PC-3 (cell line): Measurements from ENCODE around the gene MT1M. TPM values are rescaled to one million over a fixed set of nuclear protein-coding genes. Genes with fewer than 3 reads are reported as not detected.

ENCODE experiments used
- ATAC-seq: fragments of 200-7000 bp; cut with Tn5 transposase; 2 replicates; pipeline ENCODE4 v1.9.1; 2020; ENCODE audit warnings: mild to moderate bottlenecking, moderate library complexity
- BruUV-seq: library from RNA; stranded (reverse); fragments of 400-500 nt; replicated peaks from 2 replicates; lab custom pipeline; 2021; lab: Mats Ljungman, UMichigan
- CTCF ChIA-PET: fragments of 300-600 bp; sonication (Branson Sonifier 250); formaldehyde crosslinking; loops from one replicate; lab custom pipeline; 2022; ENCODE audit warnings: antibody characterized with exemption; lab: Charles Lee
- POLR2A ChIA-PET: fragments of 300-600 bp; sonication (Branson Sonifier 250); formaldehyde crosslinking; loops from one replicate; lab custom pipeline; 2022; ENCODE audit warnings: antibody characterized with exemption; ENCODE audit not compliant: unreplicated experiment; lab: Charles Lee
- DNase-seq: peaks from one replicate; pipeline ENCODE4 v3.0.0-alpha.2; 2015
- H2AFZ ChIP-seq: fragments of 300-600 bp; sonication (generic); 2 replicates; pipeline ENCODE4 v1.6.0; 2016; ENCODE audit warnings: antibody characterized with exemption, low read length
- H3F3A ChIP-seq: fragments of 300-600 bp; sonication (generic); one replicate; pipeline ENCODE4 v1.6.0; 2017; ENCODE audit warnings: antibody characterized with exemption, low read length, control low read depth, mild to moderate bottlenecking; ENCODE audit not compliant: unreplicated experiment
- H3K27ac ChIP-seq: fragments of 300-600 bp; sonication (generic); 2 replicates; pipeline ENCODE4 v1.5.1; 2016; ENCODE audit warnings: mild to moderate bottlenecking, low read length
- H3K27me3 ChIP-seq: fragments of 300-600 bp; sonication (generic); 2 replicates; pipeline ENCODE4 v1.6.1; 2016; ENCODE audit warnings: low read length, mixed read lengths
- H3K36me3 ChIP-seq: fragments of 300-600 bp; sonication (generic); 2 replicates; pipeline ENCODE4 v1.6.1; 2016; ENCODE audit warnings: low read depth, mixed run types, low read length, mixed read lengths
- H3K4me1 ChIP-seq: fragments of 300-600 bp; sonication (generic); 2 replicates; pipeline ENCODE4 v1.5.1; 2016; ENCODE audit warnings: low read length; ENCODE audit not compliant: insufficient read depth
- H3K4me2 ChIP-seq: fragments of 300-600 bp; sonication (generic); 2 replicates; pipeline ENCODE4 v1.6.0; 2016; ENCODE audit warnings: low read length
- H3K4me3 ChIP-seq: fragments of 300-600 bp; sonication (generic); 2 replicates; pipeline ENCODE4 v1.5.1; 2016; ENCODE audit warnings: mild to moderate bottlenecking, low read length, mixed read lengths
- H3K79me2 ChIP-seq: fragments of 300-600 bp; sonication (generic); 2 replicates; pipeline ENCODE4 v1.6.1; 2017; ENCODE audit warnings: low read length, mixed read lengths
- H3K9ac ChIP-seq: fragments of 300-600 bp; sonication (generic); 2 replicates; pipeline ENCODE4 v1.6.0; 2016; ENCODE audit warnings: mild to moderate bottlenecking, low read length
- H3K9me2 ChIP-seq: fragments of 300-600 bp; sonication (generic); replicated peaks from 2 replicates; pipeline ENCODE4 v1.6.1; 2016; ENCODE audit warnings: mixed run types, low read length, mixed read lengths
- H3K9me3 ChIP-seq: fragments of 300-600 bp; sonication (generic); 2 replicates; pipeline ENCODE4 v1.6.1; 2016; ENCODE audit warnings: low read length, mixed read lengths
- H4K20me1 ChIP-seq: fragments of 300-600 bp; sonication (generic); 2 replicates; pipeline ENCODE4 v1.6.1; 2016; ENCODE audit warnings: low read length, mixed read lengths
- CTCF ChIP-seq: fragments of 300-600 bp; sonication (generic); conservative IDR thresholded peaks from 2 replicates; pipeline ENCODE4 v1.5.1; 2017; ENCODE audit warnings: antibody characterized with exemption, low read depth, mild to moderate bottlenecking, low read length
- EZH2 ChIP-seq: fragments of 300-600 bp; sonication (generic); IDR thresholded peaks from one replicate; pipeline ENCODE4 v1.6.1; 2017; ENCODE audit warnings: antibody characterized with exemption, mild to moderate bottlenecking, low read length; ENCODE audit not compliant: unreplicated experiment
- EZH2phosphoT487 ChIP-seq: fragments of 300-600 bp; sonication (generic); IDR thresholded peaks from 2 replicates; pipeline ENCODE4 v1.6.1; 2018; ENCODE audit warnings: mild to moderate bottlenecking, antibody characterized with exemption, low read length, borderline replicate concordance
- intact Hi-C: fragments of 100-400 bp; cut with micrococcal nuclease; formaldehyde crosslinking; loops from 2 replicates; pipeline ENCODE4 v1.9.0; 2023
- total RNA-seq: library from RNA; depleted of rRNA; stranded (reverse); fragments of >200 nt; gene quantifications from 2 replicates; pipeline ENCODE4 v1.2.3, GENCODE V29; 2014

MT1M gene
- total RNA-seq, 1 experiment from 2014 or later = 1.5 TPM

- Histone ChIP-seq H3K4me2 (peak overlapping the region; percentile 51), H4K20me1 (no peaks in the 10 kb centered on the region), H3K4me3 (no peak overlapping the region), H3K27ac (no peak overlapping the region), H3K4me1 (peaks cover 10% of the 10 kb centered on the region), H3K9ac (no peak overlapping the region), H3K36me3 (no peaks in the 10 kb centered on the region), H3K79me2 (no peaks in the 10 kb centered on the region), H3F3A (no peaks in the 10 kb centered on the region), H3K9me3 (no peaks in the 10 kb centered on the region), H3K27me3 (no peaks in the 10 kb centered on the region), H3K9me2 (no peaks in the 10 kb centered on the region), H2AFZ (peak overlapping the region; percentile 55; the same call in 1 of the 2 replicates)
- POLR2A ChIA-PET = interaction anchor here (0.6 kb wide), 1 partner anchor 30 kb away, joined by 5 read pairs; no protein-coding TSS in a partner anchor
- TF ChIP-seq EZH2phosphoT487 (no peak), EZH2 (no peak), CTCF (no peak; the same call in 1 of the 2 replicates)
- CTCF ChIA-PET = interaction anchor here (0.6 to 1.0 kb wide), 2 partner anchors 40 to 59 kb away, joined by 4 to 6 read pairs; no protein-coding TSS in a partner anchor
- intact Hi-C loops = no loop called here
- DNase-seq = peak; percentile 53
- peak; percentile 99 for ATAC-seq
- no TSS peak for BruUV-seq
These were observed 10.8 kb downstream of the MT1M start for GRCh38 chr16:56643080-56643778.

- H4K20me1 ChIP-seq = no peaks in the 10 kb centered on the region
- no peak overlapping the region for H3K27ac ChIP-seq
- no peak for TF ChIP-seq EZH2
- TF ChIP-seq EZH2phosphoT487 = no peak
- no peak for TF ChIP-seq CTCF
- H3K79me2 ChIP-seq = no peaks in the 10 kb centered on the region
- ChIA-PET POLR2A (interaction anchor here (0.6 kb wide), 1 partner anchor 30 kb away, joined by 5 read pairs; no protein-coding TSS in a partner anchor), CTCF (interaction anchor here (0.6 to 1.0 kb wide), 2 partner anchors 40 to 58 kb away, joined by 4 to 6 read pairs; no protein-coding TSS in a partner anchor)
- no peak for DNase-seq
- no peaks in the 10 kb centered on the region for H3K36me3 ChIP-seq
- no peak overlapping the region for H3K9ac ChIP-seq
- intact Hi-C loops = no loop called here
- H3K4me3 ChIP-seq = no peak overlapping the region
- peak overlapping the region; percentile 55; the same call in 1 of the 2 replicates for H2AFZ ChIP-seq
- H3K4me1 ChIP-seq = peaks cover 10% of the 10 kb centered on the region
- H3K9me3 ChIP-seq = no peaks in the 10 kb centered on the region
- ATAC-seq = no peak
- H3K9me2 ChIP-seq = no peaks in the 10 kb centered on the region
- BruUV-seq = no TSS peak
- H3K27me3 ChIP-seq = no peaks in the 10 kb centered on the region
- H3K4me2 ChIP-seq = peak overlapping the region; percentile 51; the same call in 1 of the 2 replicates
- no peaks in the 10 kb centered on the region for H3F3A ChIP-seq
These were observed 11.4 kb downstream of the MT1M start for GRCh38 chr16:56643833-56644232.

GRCh38 chr16:56645311-56645710 lies 12.9 kb downstream of the MT1M start:
- Histone ChIP-seq H3K79me2 (no peaks in the 10 kb centered on the region), H3K4me3 (no peak overlapping the region), H3K4me2 (no peak overlapping the region), H2AFZ (no peak overlapping the region), H3K27ac (no peak overlapping the region), H4K20me1 (no peaks in the 10 kb centered on the region), H3K36me3 (no peaks in the 10 kb centered on the region), H3K9me3 (no peaks in the 10 kb centered on the region), H3K4me1 (peaks cover 16% of the 10 kb centered on the region), H3K9me2 (no peaks in the 10 kb centered on the region), H3F3A (no peaks in the 10 kb centered on the region), H3K27me3 (no peaks in the 10 kb centered on the region), H3K9ac (no peak overlapping the region)
- CTCF ChIA-PET = no interaction called here
- intact Hi-C loops = no loop called here
- POLR2A ChIA-PET = no interaction called here
- no TSS peak for BruUV-seq
- ATAC-seq (no peak), DNase-seq (no peak)
- TF ChIP-seq CTCF (no peak), EZH2phosphoT487 (no peak)
